ENCODE data around the gene WDR45.

Gene WDR45

GRCh38 chrX:49042581-49043219, 37.0 kb downstream of the WDR45 start:
- H3K4me2 ChIP-seq (ENCODE audit: low read length, poor library complexity, severe bottlenecking): peak overlapping the region; percentile 67
- WGBS: 0% methylated on average over 5 of the region's 29 CpGs
- H3K27ac ChIP-seq (ENCODE audit: low read length, poor library complexity, severe bottlenecking): peak overlapping the region; percentile 90
- peaks cover 0 to 4% of the 10 kb centered on the region in 2 experiments for H3K27me3 ChIP-seq (ENCODE audit: control insufficient read depth in 1 of 2, insufficient read depth in 1 of 2, low read length in 2 of 2)
- peak overlapping the region; percentile 75 for H4K91ac ChIP-seq (ENCODE audit: low read length)
- no peak overlapping the region for H3K23ac ChIP-seq (ENCODE audit: low read length in 2 of 2)
- H3K36me3 ChIP-seq (ENCODE audit: control insufficient read depth in 1 of 2, insufficient read depth in 2 of 2, low read depth in 1 of 2, low read length in 2 of 2): peaks cover 15 to 20% of the 10 kb centered on the region in 2 experiments
- H3K18ac ChIP-seq (ENCODE audit: low read depth in 1 of 2, low read length in 2 of 2): peak overlapping the region; percentile 26 to 98
- peak overlapping the region in 1 of 2 experiments; percentile 52 for H2BK12ac ChIP-seq (ENCODE audit: low read length in 2 of 2)
- DNase-seq: no peak
- no peak overlapping the region for H2AK5ac ChIP-seq (ENCODE audit: low read length, severe bottlenecking)
- H2BK5ac ChIP-seq (ENCODE audit: low read depth, low read length, poor library complexity, severe bottlenecking): peak overlapping the region; percentile 94
- H2BK120ac ChIP-seq (ENCODE audit: low read depth, low read length): peak overlapping the region; percentile 77
- no peak overlapping the region for H2AFZ ChIP-seq (ENCODE audit: low read depth, low read length)
- no peak overlapping the region for H2BK15ac ChIP-seq (ENCODE audit: low read depth, poor library complexity, severe bottlenecking)
- peak overlapping the region in 1 of 2 experiments; percentile 93 for H3K14ac ChIP-seq (ENCODE audit: low read length in 2 of 2)
- peak overlapping the region; percentile 93 for H3K9ac ChIP-seq (ENCODE audit: low read length)
- H3K4me3 ChIP-seq (ENCODE audit: insufficient read depth in 1 of 2, low read depth in 1 of 2, low read length in 2 of 2): peak overlapping the region; percentile 81 to 87
- peak overlapping the region in 1 of 2 experiments; percentile 93 for H3K4ac ChIP-seq (ENCODE audit: low read depth in 1 of 2, low read length in 2 of 2)
- peak overlapping the region; percentile 82 for H4K8ac ChIP-seq (ENCODE audit: low read length)
- H3K79me1 ChIP-seq (replicated peaks; ENCODE audit: low read length, poor library complexity, severe bottlenecking): no peaks in the 10 kb centered on the region
- peaks cover 10% of the 10 kb centered on the region for H3K4me1 ChIP-seq (ENCODE audit: control insufficient read depth, insufficient read depth, low read depth, low read length)
- no peaks in the 10 kb centered on the region for H3K9me3 ChIP-seq (ENCODE audit: control insufficient read depth, low read length)

GRCh38 chrX:49041744-49042580, 37.7 kb downstream of the WDR45 start:
- peak overlapping the region; percentile 19 for H2BK120ac ChIP-seq (ENCODE audit: low read depth, low read length)
- peak overlapping the region; percentile 68 for H4K91ac ChIP-seq (ENCODE audit: low read length)
- peak overlapping the region; percentile 28 for H4K8ac ChIP-seq (ENCODE audit: low read length)
- H2AK5ac ChIP-seq (ENCODE audit: low read length, severe bottlenecking): peak overlapping the region; percentile 21
- DNase-seq: peak; percentile 68
- H3K4ac ChIP-seq (ENCODE audit: low read depth in 1 of 2, low read length in 2 of 2): peak overlapping the region in 1 of 2 experiments; percentile 93
- no peaks in the 10 kb centered on the region for H3K9me3 ChIP-seq (ENCODE audit: control insufficient read depth, low read length)
- peak overlapping the region; percentile 61 to 66 for H3K18ac ChIP-seq (ENCODE audit: low read depth in 1 of 2, low read length in 2 of 2)
- peak overlapping the region; percentile 81 to 87 for H3K4me3 ChIP-seq (ENCODE audit: insufficient read depth in 1 of 2, low read depth in 1 of 2, low read length in 2 of 2)
- H3K23ac ChIP-seq (ENCODE audit: low read length in 2 of 2): no peak overlapping the region
- H3K4me1 ChIP-seq (ENCODE audit: control insufficient read depth, insufficient read depth, low read depth, low read length): peaks cover 10% of the 10 kb centered on the region
- no peak overlapping the region for H2AFZ ChIP-seq (ENCODE audit: low read depth, low read length)
- H2BK5ac ChIP-seq (ENCODE audit: low read depth, low read length, poor library complexity, severe bottlenecking): peak overlapping the region; percentile 32
- no peak overlapping the region for H2BK15ac ChIP-seq (ENCODE audit: low read depth, poor library complexity, severe bottlenecking)
- H3K36me3 ChIP-seq (ENCODE audit: control insufficient read depth in 1 of 2, insufficient read depth in 2 of 2, low read depth in 1 of 2, low read length in 2 of 2): peaks cover 22 to 26% of the 10 kb centered on the region in 2 experiments
- no peak overlapping the region for H2BK12ac ChIP-seq (ENCODE audit: low read length in 2 of 2)
- no peaks in the 10 kb centered on the region for H3K79me1 ChIP-seq (replicated peaks; ENCODE audit: low read length, poor library complexity, severe bottlenecking)
- 0% methylated on average over 5 of the region's 10 CpGs for WGBS
- H3K27ac ChIP-seq (ENCODE audit: low read length, poor library complexity, severe bottlenecking): peak overlapping the region; percentile 90
- peaks cover 0 to 4% of the 10 kb centered on the region in 2 experiments for H3K27me3 ChIP-seq (ENCODE audit: control insufficient read depth in 1 of 2, insufficient read depth in 1 of 2, low read length in 2 of 2)
- no peak overlapping the region for H3K14ac ChIP-seq (ENCODE audit: low read length in 2 of 2)
- peak overlapping the region; percentile 93 for H3K9ac ChIP-seq (ENCODE audit: low read length)
- H3K4me2 ChIP-seq (ENCODE audit: low read length, poor library complexity, severe bottlenecking): peak overlapping the region; percentile 67

- Histone ChIP-seq H3K18ac (ENCODE audit: low read depth in 1 of 2, low read length in 2 of 2) (peak overlapping the region; percentile 5 to 80), H2BK12ac (ENCODE audit: low read length in 2 of 2) (peak overlapping the region in 1 of 2 experiments; percentile 78), H3K36me3 (ENCODE audit: control insufficient read depth in 1 of 2, insufficient read depth in 2 of 2, low read depth in 1 of 2, low read length in 2 of 2) (peaks cover 23 to 32% of the 10 kb centered on the region in 2 experiments), H3K23ac (ENCODE audit: low read length in 2 of 2) (no peak overlapping the region), H2AFZ (ENCODE audit: low read depth, low read length) (no peak overlapping the region), H3K4me2 (ENCODE audit: low read length, poor library complexity, severe bottlenecking) (peak overlapping the region; percentile 75), H2BK15ac (ENCODE audit: low read depth, poor library complexity, severe bottlenecking) (no peak overlapping the region), H3K79me1 (replicated peaks; ENCODE audit: low read length, poor library complexity, severe bottlenecking) (no peaks in the 10 kb centered on the region), H3K9ac (ENCODE audit: low read length) (peak overlapping the region; percentile 93), H2BK120ac (ENCODE audit: low read depth, low read length) (peak overlapping the region; percentile 73), H3K9me3 (ENCODE audit: control insufficient read depth, low read length) (no peaks in the 10 kb centered on the region), H2AK5ac (ENCODE audit: low read length, severe bottlenecking) (peak overlapping the region; percentile 19), H3K4me3 (ENCODE audit: insufficient read depth in 1 of 2, low read depth in 1 of 2, low read length in 2 of 2) (peak overlapping the region in 1 of 2 experiments; percentile 87), H3K4me1 (ENCODE audit: control insufficient read depth, insufficient read depth, low read depth, low read length) (peaks cover 10% of the 10 kb centered on the region), H2BK5ac (ENCODE audit: low read depth, low read length, poor library complexity, severe bottlenecking) (no peak overlapping the region), H3K27me3 (ENCODE audit: control insufficient read depth in 1 of 2, insufficient read depth in 1 of 2, low read length in 2 of 2) (peaks cover 0 to 4% of the 10 kb centered on the region in 2 experiments), H3K4ac (ENCODE audit: low read depth in 1 of 2, low read length in 2 of 2) (peak overlapping the region in 1 of 2 experiments; percentile 80), H4K91ac (ENCODE audit: low read length) (no peak overlapping the region), H4K8ac (ENCODE audit: low read length) (no peak overlapping the region), H3K14ac (ENCODE audit: low read length in 2 of 2) (no peak overlapping the region), H3K27ac (ENCODE audit: low read length, poor library complexity, severe bottlenecking) (peak overlapping the region; percentile 85)
- peak; percentile 42 for DNase-seq
- 0% methylated on average over 1 of the region's 7 CpGs for WGBS
Observed at GRCh38 chrX:49040376-49040955, 39.2 kb downstream of the WDR45 start.
